DND-41 (cell line): ENCODE measurements around the gene GNAI2.

Source experiments
- ATAC-seq: fragments of 200-7000 bp; cut with Tn5 transposase; 3 replicates; pipeline ENCODE4 v1.9.1; 2021; ENCODE audit warnings: low read depth; ENCODE audit not compliant: insufficient read depth
- DNase-seq: peaks from one replicate; pipeline ENCODE4 v3.0.0-alpha.2; 2020
- H2AFZ ChIP-seq: 2 replicates; pipeline ENCODE4 v1.6.0; 2012; ENCODE audit warnings: low read depth, low read length
- H3K27ac ChIP-seq: 2 replicates; pipeline ENCODE4 v1.5.1; 2012; ENCODE audit warnings: low read length, inconsistent platforms
- H3K27me3 ChIP-seq: fragments of 200-600 bp; sonication (generic); 2 replicates; pipeline ENCODE4 v1.6.0; 2012; ENCODE audit warnings: low read length, mild to moderate bottlenecking, inconsistent platforms; ENCODE audit not compliant: insufficient read depth, poor library complexity
- H3K36me3 ChIP-seq: 2 replicates; pipeline ENCODE4 v1.5.1; 2012; ENCODE audit warnings: low read length, inconsistent platforms; ENCODE audit not compliant: insufficient read depth
- H3K4me1 ChIP-seq: 2 replicates; pipeline ENCODE4 v1.5.1; 2012; ENCODE audit warnings: mild to moderate bottlenecking, low read length; ENCODE audit not compliant: insufficient read depth
- H3K4me2 ChIP-seq: 2 replicates; pipeline ENCODE4 v1.6.0; 2012; ENCODE audit warnings: mild to moderate bottlenecking, moderate library complexity, low read length, inconsistent platforms; ENCODE audit not compliant: insufficient read depth
- H3K4me3 ChIP-seq, 2 experiments: fragments of 200-600 bp in 1 of 2; shearing (Covaris generic) in 1 of 2; 2 replicates each; pipeline ENCODE4 v1.5.1; 2012 to 2016; ENCODE audit warnings: inconsistent platforms in 2 of 2, low read length in 2 of 2, mild to moderate bottlenecking in 2 of 2, low read depth in 1 of 2, moderate library complexity in 1 of 2
- H3K79me2 ChIP-seq: 2 replicates; pipeline ENCODE4 v1.6.0; 2012; ENCODE audit warnings: low read length, inconsistent platforms; ENCODE audit not compliant: insufficient read depth
- H3K9ac ChIP-seq: 2 replicates; pipeline ENCODE4 v1.6.0; 2012; ENCODE audit warnings: low read depth, mild to moderate bottlenecking, inconsistent platforms, low read length, moderate library complexity
- H3K9me3 ChIP-seq: 2 replicates; pipeline ENCODE4 v1.5.1; 2012; ENCODE audit warnings: low read length, moderate library complexity, mild to moderate bottlenecking, inconsistent platforms; ENCODE audit not compliant: insufficient read depth, severe bottlenecking
- H4K20me1 ChIP-seq: 2 replicates; pipeline ENCODE4 v1.6.0; 2012; ENCODE audit warnings: low read length; ENCODE audit not compliant: insufficient read depth
- EZH2 ChIP-seq: IDR thresholded peaks from 3 replicates; pipeline ENCODE4 v1.6.1; 2012; ENCODE audit warnings: borderline replicate concordance, low read depth, mild to moderate bottlenecking, moderate library complexity, low read length, inconsistent platforms; ENCODE audit not compliant: severe bottlenecking
- TF ChIP-seq, protein P1 (sequence below): IDR thresholded peaks from 2 replicates; pipeline ENCODE4 v1.5.1; 2012; ENCODE audit warnings: borderline replicate concordance, low read length, moderate library complexity, mild to moderate bottlenecking; ENCODE audit not compliant: poor library complexity, severe bottlenecking; ENCODE audit errors: extremely low read depth

GNAI2 gene

DNA sequence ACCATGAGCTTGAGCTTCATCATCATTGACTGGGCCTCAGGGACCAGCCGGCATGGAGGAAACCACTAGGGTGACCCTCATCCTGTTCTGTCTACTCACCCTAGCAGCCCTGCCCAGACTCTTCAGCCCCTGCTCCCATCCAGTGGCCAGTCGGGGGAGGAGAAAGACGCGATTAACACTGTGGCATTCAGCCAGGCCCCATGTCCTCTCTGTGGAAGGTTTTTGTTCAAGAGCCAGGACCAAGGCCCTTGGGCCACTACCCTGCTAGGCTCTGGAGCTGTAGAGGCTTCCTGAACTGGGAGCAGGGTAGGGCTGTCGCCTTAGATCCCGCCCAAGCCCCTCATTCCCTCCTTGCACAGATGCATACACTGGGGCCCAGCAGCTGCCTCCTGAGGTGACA lies 15.9 kb upstream of the GNAI2 start:
- DNase-seq = no peak

DNA sequence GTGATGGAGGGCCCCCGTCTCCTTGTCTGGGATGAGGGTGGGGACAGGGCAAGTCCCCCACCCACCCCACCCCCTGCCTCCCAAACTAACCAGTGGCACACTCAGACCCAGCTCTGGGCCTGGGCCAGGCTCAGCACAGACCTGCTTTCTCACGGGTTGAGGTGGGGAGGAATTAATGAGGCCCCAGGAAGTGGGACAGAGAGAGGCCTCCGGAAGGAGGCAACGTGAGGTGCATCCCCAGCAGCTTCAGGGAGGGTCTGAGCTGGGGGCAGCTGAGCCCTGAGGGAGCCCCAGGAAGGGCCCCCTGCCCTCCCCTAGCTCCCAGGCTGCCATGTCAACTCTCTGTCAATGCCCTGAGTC lies 15.0 kb upstream of the GNAI2 start:
- no peak for TF ChIP-seq EZH2
- TF ChIP-seq, protein P1, sequence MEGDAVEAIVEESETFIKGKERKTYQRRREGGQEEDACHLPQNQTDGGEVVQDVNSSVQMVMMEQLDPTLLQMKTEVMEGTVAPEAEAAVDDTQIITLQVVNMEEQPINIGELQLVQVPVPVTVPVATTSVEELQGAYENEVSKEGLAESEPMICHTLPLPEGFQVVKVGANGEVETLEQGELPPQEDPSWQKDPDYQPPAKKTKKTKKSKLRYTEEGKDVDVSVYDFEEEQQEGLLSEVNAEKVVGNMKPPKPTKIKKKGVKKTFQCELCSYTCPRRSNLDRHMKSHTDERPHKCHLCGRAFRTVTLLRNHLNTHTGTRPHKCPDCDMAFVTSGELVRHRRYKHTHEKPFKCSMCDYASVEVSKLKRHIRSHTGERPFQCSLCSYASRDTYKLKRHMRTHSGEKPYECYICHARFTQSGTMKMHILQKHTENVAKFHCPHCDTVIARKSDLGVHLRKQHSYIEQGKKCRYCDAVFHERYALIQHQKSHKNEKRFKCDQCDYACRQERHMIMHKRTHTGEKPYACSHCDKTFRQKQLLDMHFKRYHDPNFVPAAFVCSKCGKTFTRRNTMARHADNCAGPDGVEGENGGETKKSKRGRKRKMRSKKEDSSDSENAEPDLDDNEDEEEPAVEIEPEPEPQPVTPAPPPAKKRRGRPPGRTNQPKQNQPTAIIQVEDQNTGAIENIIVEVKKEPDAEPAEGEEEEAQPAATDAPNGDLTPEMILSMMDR = no peak
- Histone ChIP-seq H3K27me3 (no peaks in the 10 kb centered on the region), H3K9ac (no peak overlapping the region), H3K36me3 (no peaks in the 10 kb centered on the region), H3K4me1 (peaks cover 7% of the 10 kb centered on the region), H3K79me2 (no peaks in the 10 kb centered on the region), H3K9me3 (no peaks in the 10 kb centered on the region), H3K4me3 (no peak overlapping the region), H3K27ac (no peak overlapping the region), H4K20me1 (no peaks in the 10 kb centered on the region), H2AFZ (no peak overlapping the region), H3K4me2 (no peak overlapping the region)
- ATAC-seq (no peak), DNase-seq (no peak)

More for the DNA sequence above, 15.9 kb upstream of the GNAI2 start:
- H3K9me3 ChIP-seq = no peaks in the 10 kb centered on the region
- no peak for TF ChIP-seq EZH2
- TF ChIP-seq, protein P1 = no peak
- H2AFZ ChIP-seq = no peak overlapping the region
- no peak for ATAC-seq
- no peaks in the 10 kb centered on the region for H3K4me1 ChIP-seq
- no peak overlapping the region for H3K4me2 ChIP-seq
- H3K27me3 ChIP-seq = no peaks in the 10 kb centered on the region
- H3K4me3 ChIP-seq = no peak overlapping the region
- no peak overlapping the region for H3K27ac ChIP-seq
- no peaks in the 10 kb centered on the region for H3K36me3 ChIP-seq
- H4K20me1 ChIP-seq = 0 out of 2 replicates have a peak, but pooled peaks cover 4% of the 10 kb centered on the region
- no peak overlapping the region for H3K9ac ChIP-seq
- H3K79me2 ChIP-seq = no peaks in the 10 kb centered on the region

DNA sequence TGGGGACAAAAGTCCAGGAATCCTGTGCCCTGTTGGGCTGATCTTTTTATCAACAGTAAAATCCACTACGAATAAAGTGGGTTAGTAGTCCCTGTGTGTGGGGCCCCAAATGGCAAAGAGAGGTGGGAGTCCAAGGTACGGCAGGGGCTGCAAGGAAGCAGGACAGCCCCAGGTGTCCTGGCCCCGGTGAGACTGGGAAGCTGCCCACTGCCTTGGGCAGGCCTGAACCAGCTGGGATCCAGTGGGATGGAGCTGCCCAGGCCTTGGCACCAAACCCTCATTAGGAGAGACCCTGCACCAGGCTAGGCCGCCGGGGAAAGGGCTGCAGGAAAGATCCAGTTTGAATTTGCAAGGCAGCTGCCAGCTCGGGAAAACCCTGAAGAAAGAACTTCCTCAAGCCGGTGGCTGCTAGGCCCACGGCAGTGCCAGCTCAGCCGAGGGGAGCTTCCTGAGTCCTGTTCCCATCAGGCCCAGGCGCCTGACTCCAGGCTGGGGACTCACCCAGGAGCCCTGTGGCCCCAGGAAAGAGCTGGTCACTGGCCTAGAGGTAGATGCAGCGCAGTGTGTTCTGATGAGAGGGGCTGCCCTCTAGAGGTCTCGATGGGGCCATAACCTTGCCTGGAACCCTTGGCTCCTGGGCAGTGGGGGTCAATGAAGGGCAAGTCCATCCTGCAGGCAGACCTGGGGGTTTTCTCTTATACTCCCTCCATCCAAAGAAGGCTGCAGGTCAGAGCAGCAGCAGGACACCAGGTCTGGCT lies 14.4 kb upstream of the GNAI2 start:
- H2AFZ ChIP-seq = no peak overlapping the region
- no peaks in the 10 kb centered on the region for H3K36me3 ChIP-seq
- H3K4me3 ChIP-seq = no peak overlapping the region
- no peak for DNase-seq
- H3K27me3 ChIP-seq = no peaks in the 10 kb centered on the region
- no peak overlapping the region for H3K4me2 ChIP-seq
- ATAC-seq = no peak
- H3K4me1 ChIP-seq = peaks cover 13% of the 10 kb centered on the region
- H3K9ac ChIP-seq = no peak overlapping the region
- H3K9me3 ChIP-seq = no peaks in the 10 kb centered on the region
- TF ChIP-seq, protein P1 = no peak
- TF ChIP-seq EZH2 = no peak
- no peaks in the 10 kb centered on the region for H4K20me1 ChIP-seq
- no peak overlapping the region for H3K27ac ChIP-seq
- H3K79me2 ChIP-seq = no peaks in the 10 kb centered on the region

DNA sequence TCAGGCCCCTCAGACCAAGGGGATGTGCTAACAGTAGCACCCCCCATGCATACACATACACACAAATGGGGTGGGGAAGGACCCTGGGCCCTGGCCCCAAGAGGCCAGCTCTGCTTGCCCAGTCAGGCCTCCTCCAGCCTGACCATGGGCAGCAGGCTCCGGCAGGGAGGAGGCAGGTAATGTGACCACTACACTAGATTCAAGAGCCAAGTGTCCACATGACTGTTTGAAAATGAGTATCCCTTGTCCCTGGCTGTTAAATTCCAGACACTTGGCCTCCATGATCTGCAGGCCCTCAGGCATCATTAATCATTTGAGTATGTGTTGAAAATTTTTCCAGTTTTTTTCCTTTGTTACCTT lies 13.9 kb upstream of the GNAI2 start:
- H3K9me3 ChIP-seq = no peaks in the 10 kb centered on the region
- H3K4me3 ChIP-seq = no peak overlapping the region
- H3K79me2 ChIP-seq = no peaks in the 10 kb centered on the region
- H3K4me1 ChIP-seq = peaks cover 18% of the 10 kb centered on the region
- no peaks in the 10 kb centered on the region for H3K36me3 ChIP-seq
- H3K27ac ChIP-seq = no peak overlapping the region
- H2AFZ ChIP-seq = no peak overlapping the region
- no peak overlapping the region for H3K9ac ChIP-seq
- no peaks in the 10 kb centered on the region for H3K27me3 ChIP-seq
- H4K20me1 ChIP-seq = no peaks in the 10 kb centered on the region
- DNase-seq (no peak), ATAC-seq (no peak)
- no peak for TF ChIP-seq EZH2
- TF ChIP-seq, protein P1 = no peak
- no peak overlapping the region for H3K4me2 ChIP-seq
